Fibroblast of gingiva (primary cell): ENCODE results near the gene RAB13.

Source experiments
- DNase-seq: peaks from one replicate; pipeline ENCODE4 v3.0.0-alpha.2; 2011; ENCODE audit warnings: low read depth

Gene RAB13

DNA sequence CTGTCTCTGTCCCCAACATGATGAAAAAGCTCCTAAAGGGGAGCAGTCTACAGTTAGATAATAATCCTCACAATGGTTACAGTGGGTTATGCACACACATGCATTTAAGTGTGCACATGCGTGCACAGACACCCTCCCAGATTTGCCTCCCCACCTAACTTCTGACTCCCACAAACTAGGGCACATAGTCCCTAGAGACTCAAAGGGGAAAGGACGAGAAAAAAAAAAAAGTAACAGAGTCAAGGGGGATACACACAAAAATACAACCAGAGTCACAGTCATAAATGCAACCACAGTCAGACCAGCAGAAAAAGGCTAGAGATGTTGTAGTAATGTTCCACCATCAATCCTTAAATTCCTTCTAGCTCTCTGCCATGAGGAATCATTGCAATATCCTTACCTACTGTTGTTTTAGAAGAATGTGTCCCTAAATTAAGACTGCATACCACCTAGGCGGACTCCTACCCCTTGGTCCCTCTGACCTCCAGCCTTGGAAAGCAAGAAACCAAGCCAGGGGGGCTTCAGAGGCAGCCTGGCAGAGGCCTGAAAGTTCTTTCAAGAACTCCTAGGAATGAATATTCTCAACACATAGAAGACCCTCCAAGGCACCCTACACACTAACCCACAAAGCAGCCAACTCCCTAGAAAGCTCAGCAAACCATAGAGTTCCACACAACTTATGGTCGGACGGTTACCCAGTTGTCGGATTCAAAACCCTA lies 29.0 kb downstream of the RAB13 start:
- DNase-seq = no peak

GRCh38 chr1:153954826-153955225 lies 31.3 kb downstream of the RAB13 start:
- no peak for DNase-seq

- no peak for DNase-seq
Measured at GRCh38 chr1:153953859-153954365, 32.2 kb downstream of the RAB13 start.

- no peak for DNase-seq
Measured at GRCh38 chr1:153951801-153952200, 34.3 kb downstream of the RAB13 start.

DNA sequence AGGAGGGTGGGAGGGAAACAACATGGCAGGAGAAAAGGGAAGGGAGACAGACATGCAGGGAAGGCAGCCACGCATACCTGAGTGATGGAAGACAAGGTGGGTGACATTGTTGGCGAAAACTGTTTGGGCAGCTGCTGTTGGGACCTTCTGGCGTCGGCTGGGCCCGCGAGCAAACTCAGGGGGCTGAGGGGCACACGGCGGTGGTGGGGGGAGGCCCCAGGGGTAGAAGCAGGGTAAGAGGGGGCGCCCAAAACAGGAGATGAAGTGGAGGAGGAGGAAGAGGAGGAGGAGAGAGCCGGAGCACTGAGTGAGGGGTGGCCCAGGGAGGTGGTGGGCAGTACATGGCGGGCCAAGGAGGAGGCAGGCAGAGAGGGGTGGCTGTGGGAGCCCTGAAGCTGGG lies 35.0 kb downstream of the RAB13 start:
- no peak for DNase-seq

GRCh38 chr1:153946622-153947241 lies 39.4 kb downstream of the RAB13 start, which contains the start of gene DENND4B:
TSS of gene DENND4B (minus strand) at chr1:153946718. CDS start at chr1:153944374, 2,344 bp downstream.
- DNase-seq = peak; percentile 74

GRCh38 chr1:153945795-153946621 lies 40.1 kb downstream of the RAB13 start:
- DNase-seq = peak; percentile 84

DNA sequence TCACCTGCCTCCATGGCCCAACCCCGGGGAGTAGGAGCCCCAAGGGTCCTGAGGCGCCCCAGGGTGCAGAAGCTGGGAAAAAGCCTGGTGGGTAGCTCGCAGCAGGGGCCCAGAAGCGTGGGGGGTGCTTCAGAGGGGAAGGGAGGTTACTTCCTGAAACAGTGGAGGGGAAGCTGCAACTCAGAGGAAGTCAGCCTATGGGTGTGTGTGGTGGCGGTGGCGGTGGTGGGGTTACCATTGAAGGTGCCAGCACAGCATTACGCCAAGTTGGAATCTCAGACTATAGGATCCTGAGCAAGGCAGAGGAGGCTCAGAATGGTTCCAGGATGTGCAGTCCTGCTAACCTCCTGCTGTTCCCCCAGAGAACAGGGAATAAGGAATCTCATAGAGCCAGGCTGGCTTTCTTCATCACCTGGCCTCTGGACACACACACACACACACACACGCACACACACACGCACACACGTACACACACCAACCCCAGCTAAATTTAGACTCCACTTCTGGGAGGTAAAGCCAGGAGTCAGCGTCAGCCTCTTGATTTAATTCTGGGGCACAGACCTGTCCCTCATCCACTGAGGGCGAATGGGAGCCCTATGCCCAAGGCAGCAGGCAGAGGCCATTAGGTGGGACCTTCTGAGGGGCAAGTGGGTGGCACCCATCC lies 40.9 kb downstream of the RAB13 start:
- DNase-seq = peak; percentile 53

GRCh38 chr1:153944827-153945117 lies 41.4 kb downstream of the RAB13 start:
- no peak for DNase-seq

- no peak for DNase-seq
Measured at GRCh38 chr1:153944005-153944826, 41.9 kb downstream of the RAB13 start.

DNA sequence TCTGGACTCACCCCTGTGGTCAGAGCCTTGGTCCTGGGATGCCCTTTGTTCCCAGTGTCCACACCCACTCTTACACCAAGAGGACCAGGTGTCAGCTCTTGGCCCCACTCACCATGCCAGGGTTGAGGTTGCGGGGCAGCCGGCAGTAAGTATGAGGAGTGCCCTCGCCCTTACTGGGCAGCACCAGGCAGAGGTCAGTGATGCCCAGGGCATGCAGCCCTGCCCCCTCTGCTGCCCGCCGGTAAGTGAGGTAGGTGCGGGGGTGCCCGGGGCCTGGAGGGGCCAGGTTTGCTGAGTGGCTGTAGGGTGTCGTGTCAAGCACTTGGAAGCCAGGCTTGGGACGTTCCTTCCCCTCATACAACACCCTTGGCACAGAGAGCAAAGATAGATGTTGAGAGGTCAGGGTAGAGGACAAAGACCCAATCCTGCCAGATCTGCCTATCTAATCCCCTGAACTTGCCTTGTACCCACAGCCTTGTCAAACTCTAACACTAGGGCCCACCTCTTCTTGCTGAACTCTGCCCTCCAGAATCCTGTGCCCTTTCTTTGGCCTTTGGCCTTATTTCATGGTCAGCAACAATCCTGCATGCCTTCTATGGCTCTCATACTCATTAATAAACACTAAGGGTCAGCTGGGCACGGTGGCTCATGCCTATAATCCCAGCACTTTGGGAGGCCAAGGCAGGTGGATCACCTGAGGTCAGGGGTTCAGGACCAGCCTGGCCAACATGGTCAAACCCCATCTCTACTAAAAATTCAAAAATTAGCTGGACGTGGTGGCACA lies 43.2 kb downstream of the RAB13 start:
- no peak for DNase-seq

DNA sequence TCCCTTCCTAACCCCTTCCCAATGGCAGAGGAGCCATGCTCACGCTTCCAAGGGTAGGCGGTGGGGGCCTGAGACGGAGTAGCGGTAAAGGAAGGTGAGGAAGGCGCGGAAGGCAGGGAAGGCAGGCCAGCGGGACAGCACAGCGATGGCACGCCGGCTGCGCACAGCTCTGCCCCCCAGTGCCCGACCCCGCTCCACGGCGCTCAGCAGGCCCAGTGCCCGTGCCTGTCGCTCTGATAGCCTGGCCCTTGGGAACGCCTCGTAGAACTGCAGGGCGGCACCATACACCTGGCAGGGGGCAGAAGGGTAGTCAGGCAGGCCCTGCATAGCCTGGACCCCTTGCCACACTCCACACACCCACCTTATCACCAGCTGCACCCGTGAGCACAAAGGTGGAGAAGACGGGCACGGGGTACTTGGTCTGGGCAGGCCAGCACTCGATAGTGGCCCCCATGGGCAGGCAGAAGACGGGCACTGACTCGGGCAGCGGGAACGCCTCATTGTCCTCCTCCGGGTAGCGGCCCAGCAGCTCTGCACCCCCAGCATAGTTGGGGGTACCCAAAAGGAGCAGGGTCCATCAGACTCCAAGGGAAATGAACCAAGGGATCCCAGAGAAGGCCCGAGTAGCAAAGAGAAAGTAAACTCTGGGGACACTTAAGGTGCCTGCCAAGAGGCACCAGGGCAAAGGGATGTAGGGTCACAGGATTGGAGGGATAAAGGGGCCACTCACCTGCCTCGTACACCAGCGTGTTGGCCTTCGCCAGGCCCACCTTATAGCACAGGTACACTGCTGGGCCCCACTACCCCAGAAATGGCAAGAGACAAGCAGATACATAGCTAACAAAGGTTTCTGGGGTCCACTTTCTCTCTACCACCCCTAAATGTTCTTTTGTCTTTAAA lies 44.1 kb downstream of the RAB13 start:
- no peak for DNase-seq

DNA sequence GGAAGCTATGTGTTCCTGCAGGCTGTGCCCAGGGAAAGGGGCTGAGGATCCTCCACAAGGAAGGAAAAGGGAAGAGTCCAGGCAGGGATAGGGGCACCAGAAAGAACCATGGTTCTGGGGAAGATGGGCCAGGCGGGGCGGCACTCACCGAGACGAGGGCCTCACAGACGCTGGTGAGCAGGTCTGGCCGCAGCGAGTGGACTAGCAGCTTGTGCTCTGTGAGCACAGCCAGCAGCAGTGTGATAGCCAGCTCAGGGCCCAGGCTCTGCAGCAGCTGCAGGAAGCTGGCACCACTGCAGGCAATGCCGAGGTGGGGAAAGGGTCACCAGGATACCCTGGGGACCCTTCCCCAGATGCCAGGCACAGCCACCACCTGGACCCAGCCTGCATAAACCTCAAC lies 45.4 kb downstream of the RAB13 start:
- no peak for DNase-seq

- no peak for DNase-seq
Measured at GRCh38 chr1:153939476-153939875, 46.7 kb downstream of the RAB13 start.

- no peak for DNase-seq
Measured at GRCh38 chr1:153938996-153939395, 47.1 kb downstream of the RAB13 start.

DNA sequence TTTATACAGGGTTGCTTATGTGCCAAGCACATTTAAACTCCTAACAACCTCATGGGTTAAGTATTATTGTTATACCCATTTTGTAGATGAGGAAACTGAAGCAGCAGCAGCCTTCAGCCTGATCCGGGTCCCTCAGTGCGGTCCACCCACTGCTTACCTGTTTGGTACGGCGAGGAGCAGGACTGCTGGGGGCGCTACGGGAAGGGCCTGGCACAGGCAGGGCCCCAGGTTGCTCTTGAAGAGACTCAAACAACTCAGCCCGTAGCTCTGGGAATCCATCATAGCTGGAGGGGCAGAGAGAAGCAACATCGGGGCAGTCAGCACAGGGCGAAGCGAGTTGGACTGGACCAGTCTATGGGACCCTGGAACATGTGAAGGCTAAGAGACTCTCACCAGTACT lies 48.8 kb downstream of the RAB13 start:
- DNase-seq = no peak

DNA sequence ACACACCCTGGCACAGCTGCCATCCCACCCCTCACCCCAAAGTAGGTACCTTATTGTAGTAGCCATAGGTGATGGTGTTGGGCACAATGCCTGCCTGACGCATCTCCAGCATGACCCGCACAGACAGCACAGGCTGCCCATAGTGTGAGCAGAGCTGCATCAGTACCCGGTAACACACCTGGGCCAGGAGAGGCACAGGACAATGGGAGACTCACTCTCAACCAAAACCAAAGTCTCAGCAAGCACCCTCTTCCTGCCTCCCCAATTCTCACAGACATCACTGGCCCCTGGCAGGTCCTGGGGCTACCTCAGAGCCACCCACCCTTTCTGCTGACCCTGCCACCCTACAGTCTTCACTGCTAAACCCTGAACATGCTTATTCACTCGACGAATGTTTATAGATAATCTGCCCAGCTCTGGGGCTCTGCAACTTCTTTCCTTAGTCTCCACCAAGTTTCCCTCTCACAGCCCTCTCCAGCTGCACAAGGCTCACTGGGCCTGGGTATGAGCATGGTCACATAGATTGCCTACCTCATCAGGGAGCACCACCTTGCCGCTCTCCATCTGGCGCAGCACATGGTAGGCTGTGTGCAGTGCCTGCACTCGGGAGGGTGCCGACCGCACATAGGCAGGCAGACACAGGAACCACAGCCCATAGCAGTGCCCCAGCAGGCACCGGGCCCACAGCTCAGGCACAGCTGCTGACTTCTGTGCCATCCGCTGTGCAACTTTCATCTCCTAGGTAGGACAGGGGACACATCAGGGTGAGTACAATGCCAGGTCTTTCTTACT lies 49.9 kb downstream of the RAB13 start:
- no peak for DNase-seq

- no peak for DNase-seq
Measured at GRCh38 chr1:153934746-153935145, 51.4 kb downstream of the RAB13 start.

- DNase-seq = no peak
Measured at GRCh38 chr1:153933955-153934354, 52.2 kb downstream of the RAB13 start.
